ENCODE measurements around the gene KCNAB2.
"Not testable (repeated sequence)": the region's sequence is repeated elsewhere in the genome, so short reads cannot be mapped to it uniquely, and the experiment has no call there.

The KCNAB2 gene

DNA sequence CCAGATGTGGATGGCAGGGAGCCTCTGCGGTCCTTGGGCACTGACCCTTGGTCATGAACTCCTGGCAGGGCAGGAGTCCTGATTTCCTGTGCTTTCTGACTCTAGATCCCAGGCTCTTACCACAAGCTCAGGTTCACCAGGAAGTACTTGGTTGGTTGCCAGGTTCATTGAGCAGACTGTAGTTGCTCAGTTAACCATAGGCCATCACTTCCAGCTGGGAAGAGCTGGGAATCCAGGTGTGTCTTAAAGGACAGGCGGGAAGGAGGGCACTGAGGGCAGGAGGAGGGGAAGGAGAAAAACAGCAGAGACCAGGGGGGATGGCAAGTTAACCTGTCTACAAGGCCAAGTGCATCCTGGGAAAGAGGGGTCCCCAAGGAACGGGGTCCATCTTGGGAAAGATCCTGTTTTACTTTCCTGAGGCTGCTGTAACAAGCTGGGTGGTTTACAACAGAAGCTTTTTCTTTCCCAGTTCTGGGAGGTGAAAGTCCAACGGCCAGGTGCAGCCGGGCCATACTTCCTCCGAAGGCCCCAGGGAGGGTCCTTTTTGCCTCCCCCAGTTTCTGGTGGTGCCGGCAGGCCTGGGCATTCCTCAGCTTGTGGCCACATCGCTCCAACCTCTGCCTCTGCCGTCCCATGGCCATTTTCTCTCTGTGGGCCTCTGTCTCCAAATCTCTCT, 11.6 kb downstream of the KCNAB2 start:
- DNase-seq = no peak

DNA sequence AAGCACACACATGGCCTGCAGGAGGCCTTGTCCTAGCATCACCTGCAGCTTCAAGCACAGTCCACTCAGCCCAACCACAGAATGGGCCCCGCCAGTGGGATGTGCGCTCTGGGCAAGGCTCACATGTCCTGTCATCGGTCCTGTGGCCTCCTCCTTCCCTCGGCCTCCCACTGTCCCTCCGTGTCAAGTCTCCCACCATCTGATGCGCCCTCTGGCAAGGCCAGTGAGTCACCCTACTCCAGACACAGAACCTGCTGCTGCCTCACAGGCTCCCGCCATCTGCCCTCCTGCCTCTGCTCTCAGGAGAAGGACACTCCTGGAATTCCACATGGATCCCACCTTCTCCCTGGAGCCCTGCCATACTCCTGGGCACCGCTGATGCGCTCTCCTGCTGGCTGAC, 14.2 kb downstream of the KCNAB2 start:
- DNase-seq = no peak

DNA sequence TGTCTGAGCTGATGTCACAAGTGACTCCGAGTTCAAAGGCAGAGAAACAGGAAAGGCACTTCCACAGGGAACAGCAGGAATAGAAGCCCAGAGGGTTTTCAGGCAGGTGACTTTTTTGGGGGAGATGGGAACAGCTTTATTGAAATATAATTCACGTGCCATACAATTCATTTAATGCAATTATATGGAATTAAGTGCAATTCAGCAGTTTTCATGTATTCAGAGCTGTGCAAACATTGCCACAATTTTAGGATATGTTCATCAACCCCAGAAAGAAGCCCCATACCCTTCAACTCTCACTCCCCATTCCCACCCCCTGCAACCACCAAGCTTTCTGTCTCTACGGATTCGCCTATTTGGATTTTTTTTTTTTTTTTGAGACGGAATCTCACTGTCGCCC, 17.0 kb downstream of the KCNAB2 start:
- DNase-seq = no peak

DNA sequence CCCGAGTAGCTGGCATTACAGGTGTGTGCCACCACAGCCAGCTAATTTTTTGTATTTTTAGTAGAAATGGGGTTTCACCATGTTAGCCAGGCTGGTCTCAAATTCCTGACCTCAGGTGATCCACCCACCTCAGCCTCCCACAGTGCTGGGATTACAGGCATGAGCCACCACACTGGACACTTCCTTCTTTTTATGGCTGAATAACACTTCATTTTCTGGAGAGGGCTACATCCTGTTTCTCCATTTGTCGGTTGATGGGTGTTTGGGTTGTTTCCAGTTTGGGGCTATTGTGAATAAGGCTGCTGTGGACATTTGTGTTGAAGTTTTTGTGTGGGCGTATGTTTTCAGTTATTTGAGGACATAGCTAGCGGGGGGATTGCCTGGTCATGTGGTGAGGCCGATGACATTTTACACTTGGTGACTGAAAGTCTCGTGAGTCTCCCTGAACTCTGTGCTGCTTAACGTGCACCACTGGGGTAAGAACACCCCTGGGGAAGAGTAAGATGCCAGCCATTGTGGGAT, 17.9 kb downstream of the KCNAB2 start:
- not testable (repeated sequence) for DNase-seq

- DNase-seq = no peak
These were observed 19.6 kb downstream of the KCNAB2 start for GRCh38 chr1:6065093-6065858.

DNA sequence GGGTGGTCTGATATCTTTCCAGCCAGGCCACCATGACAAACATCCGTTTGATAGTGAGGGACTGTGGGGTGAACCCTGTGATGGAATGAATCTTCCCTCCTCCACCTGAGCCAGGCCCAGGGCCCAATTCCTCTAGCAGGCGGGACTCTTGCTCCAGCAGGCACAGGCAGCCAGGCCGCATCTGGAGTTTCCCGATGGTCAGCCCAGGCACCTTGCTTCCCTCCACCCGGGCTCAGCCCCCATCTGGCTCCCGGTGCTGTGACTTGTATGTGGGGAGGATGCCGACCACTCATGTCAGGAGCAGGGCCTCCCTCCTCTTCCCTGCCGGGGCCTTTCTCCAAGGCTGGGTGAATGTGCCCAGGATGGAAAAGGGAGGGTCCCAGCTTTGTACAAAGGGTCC, 21.0 kb downstream of the KCNAB2 start:
- no peak for DNase-seq

- no peak for DNase-seq
These were observed 22.4 kb downstream of the KCNAB2 start for GRCh38 chr1:6068073-6068472.

GRCh38 chr1:6068932-6069331, 23.2 kb downstream of the KCNAB2 start:
- DNase-seq = no peak

DNA sequence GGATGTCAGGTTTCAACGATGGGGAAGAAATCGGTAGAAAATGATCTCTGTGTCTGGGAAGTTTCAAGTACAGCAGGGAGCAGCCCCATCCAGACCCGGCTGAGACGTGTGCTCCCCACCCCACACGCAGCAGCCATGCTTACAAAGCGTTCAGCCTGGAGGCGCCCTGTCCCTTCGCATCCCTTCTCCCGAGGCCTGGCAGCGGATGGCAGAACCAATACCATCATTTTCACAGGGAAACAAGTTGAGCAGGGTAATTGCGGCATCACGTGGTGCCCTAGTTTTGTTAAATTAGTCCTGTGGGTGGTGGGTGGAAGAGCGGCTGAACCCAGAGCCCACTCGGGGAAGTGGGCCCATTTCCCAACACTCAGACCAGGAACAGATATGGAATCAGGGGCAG, 23.9 kb downstream of the KCNAB2 start:
- DNase-seq = no peak

- DNase-seq = no peak
These were observed 24.8 kb downstream of the KCNAB2 start for GRCh38 chr1:6070450-6070974.

- DNase-seq = no peak
These were observed 25.5 kb downstream of the KCNAB2 start for GRCh38 chr1:6071219-6071618.

DNA sequence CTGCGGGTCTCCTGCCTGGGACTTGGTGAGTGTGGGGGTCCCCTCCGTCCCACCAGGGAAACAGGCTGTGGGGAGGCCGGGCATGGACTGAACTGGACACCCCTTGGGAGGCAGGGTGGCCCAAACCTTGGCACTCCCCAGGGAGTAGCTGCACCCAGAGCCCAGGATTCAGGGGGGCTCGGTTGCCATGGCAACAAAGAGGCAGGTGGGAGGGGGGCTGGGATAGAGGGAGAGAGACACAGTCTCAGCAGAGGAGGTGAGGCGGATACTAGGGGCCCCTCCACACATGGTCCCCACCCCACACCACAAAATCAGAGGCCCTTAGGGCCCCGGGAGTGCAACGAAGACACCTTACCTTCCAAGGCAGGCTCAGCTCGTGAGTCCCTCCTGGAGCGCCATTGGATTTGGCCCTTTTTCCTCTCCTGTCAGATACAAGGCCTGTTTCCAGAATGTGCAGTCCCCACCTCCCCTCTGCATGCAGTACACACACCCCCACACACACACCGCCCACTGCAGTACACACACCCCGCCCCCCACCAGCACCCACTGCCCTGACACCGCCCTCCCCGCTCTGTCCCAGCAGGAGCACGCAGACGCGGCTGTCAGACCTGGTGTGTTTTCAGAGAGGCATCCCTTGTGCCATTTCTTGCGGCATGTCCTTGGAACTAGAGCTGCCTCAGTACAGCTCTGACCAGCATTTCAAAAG, 27.2 kb downstream of the KCNAB2 start:
- no peak for DNase-seq

GRCh38 chr1:6073480-6074053, 27.9 kb downstream of the KCNAB2 start:
- no peak for DNase-seq

- DNase-seq = no peak
These were observed 28.7 kb downstream of the KCNAB2 start for GRCh38 chr1:6074192-6074901.

- no peak for DNase-seq
These were observed 30.1 kb downstream of the KCNAB2 start for GRCh38 chr1:6075748-6076147.

DNA sequence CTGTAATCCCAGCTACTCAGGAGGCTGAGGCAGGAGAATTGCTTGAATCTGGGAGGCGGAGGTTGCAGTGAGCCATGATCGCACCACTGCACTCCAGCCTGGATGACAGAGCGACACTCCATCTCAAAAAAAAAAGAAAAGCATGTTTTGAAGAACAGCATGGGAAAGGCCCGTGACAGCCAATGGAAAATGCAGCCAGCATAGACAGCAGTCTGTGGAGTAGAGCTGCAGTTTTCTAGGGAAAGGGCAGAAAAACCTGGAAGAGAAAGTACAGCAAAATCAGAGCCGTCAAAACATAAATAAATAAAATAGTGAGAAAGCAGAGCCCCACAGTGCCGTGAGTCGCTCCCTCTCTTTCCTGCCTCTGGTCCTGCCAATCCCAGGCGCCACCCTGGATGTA, 31.4 kb downstream of the KCNAB2 start:
- DNase-seq = not testable (repeated sequence)

GRCh38 chr1:6077506-6077905, 31.8 kb downstream of the KCNAB2 start:
- DNase-seq = no peak

DNA sequence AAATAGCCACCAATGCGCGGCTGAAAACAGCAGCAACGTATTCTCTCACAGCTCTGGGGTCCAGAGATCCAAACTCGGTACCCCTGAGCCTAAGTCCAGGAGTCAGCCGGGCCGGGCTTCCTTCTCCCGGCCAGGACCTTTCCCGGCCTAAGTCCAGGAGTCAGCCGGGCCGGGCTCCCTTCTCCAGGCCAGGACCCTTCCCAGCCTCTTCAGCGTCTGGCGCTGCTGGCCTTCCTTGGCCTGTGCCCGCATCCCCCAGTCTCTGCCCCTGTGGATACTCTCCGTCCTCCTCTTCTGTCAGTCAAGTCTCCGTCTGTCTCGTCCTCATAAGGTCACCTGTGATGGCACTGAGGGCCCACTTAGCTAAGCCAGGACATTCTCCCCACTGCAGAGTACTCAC, 32.2 kb downstream of the KCNAB2 start:
- no peak for DNase-seq

- DNase-seq = no peak
These were observed 34.8 kb downstream of the KCNAB2 start for GRCh38 chr1:6080469-6080868.

DNA sequence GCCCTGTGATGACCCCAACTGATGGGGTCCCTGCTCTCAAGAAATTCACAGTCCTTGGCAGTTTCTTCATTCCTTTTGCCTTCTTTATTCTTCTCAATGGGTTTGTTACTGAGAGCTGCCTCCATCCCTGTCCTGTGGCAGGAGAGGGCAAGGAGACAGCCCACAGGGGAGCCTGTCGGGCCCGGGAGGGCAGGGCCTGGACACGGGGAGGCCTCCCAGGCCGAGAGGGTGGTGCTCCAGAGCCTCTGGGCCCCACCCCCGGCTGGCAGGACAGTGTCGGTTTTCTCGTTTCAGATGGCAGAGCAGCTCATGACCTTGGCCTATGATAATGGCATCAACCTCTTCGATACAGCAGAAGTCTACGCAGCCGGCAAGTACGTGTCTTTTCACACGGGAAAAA, 36.2 kb downstream of the KCNAB2 start:
- no peak for DNase-seq

DNA sequence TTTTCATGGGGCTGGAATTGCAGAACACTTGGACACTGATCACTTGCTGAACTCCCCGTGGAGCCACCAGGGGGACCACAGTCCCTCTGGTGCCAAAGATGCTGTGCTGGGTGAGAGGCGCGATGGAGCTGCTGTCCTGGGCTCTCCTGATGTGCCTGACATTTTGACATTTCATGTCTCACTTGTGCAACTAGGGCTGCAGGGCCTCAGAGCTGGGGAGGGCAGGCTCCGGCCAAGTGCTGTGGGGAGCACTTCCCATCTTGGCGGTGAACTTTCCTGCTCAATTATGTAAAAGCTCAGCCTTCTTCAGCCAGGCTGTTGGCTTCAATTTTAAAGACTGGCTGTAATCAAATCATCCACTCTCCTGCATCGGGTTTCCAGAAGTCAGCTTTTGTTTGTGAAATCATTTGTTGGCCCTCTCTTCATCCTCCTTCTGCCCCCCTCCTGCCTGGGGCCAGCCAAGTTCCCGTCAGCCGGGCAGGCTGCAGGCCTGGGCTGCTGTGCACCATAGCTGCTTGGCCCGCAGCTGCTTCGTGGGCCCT, 36.8 kb downstream of the KCNAB2 start:
- DNase-seq = no peak

DNA sequence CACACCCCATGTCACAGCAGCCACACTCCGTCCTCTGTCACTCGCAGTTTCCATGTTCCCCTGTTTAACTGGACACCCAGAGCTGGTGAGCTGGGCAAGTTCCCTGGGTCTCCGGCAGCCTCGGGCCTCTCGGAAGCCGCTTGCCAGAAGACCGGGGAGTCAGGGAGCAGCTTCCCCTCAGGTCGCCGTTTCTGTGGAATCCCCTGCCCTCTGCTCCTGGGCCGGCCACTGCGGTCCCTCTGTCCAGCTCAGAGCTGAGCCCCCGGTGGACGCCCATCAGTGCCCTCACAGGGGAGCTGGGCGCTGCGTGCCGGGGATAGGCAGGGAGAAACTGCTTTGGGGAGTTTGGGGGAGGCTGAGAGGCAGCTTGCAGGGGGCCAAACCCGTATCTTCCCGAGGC, 37.7 kb downstream of the KCNAB2 start:
- DNase-seq = no peak

All from central memory CD4-positive, alpha-beta T cell (primary cell).